ENCODE measurements around the gene KLHL29.

KLHL29 gene

GRCh38 chr2:23478087-23478932 lies 93.3 kb downstream of the KLHL29 start:
- no peak for DNase-seq

GRCh38 chr2:23478933-23479683 lies 94.1 kb downstream of the KLHL29 start:
- no peak for DNase-seq

- DNase-seq: no peak
Observed at GRCh38 chr2:23480957-23481797, 96.2 kb downstream of the KLHL29 start.

DNA sequence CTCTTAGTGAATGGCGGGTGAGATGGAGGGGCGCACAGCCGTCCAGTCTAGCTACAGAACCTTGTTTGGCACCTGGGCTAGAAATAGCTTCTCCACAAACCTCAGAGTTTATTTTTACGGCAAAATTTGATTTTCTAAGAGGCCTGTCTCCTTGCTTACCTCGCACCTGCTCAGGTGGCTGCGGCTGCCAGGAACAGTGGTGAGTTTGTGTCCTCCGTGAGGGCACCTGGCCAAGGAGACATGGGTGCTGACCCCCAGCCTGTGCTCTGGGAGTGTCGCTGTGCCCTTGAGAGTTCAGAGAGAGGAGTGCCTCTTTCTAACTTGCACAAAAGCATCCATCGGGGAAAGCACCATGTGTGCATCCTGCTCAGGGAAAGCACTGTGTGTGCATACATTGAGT lies 97.2 kb downstream of the KLHL29 start:
- no peak for DNase-seq

DNA sequence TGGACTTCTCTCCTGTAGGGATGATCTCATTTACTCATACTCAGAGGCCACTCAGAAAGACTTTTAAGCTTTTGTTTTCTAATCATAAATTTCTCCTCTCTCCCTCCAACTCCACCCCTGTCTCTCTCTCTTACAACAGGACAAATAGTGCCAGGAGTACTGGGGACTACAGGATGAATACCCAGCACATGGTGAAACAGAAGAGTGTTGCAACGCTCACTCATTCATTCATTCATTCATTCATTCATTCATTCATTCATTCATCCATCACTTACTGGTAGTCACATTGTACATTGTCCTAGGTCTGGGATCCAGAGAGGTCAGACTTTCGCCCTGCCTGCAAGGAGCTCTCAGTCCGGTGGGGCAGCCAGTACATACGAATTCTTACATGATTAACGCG lies 97.6 kb downstream of the KLHL29 start:
- DNase-seq: no peak

DNA sequence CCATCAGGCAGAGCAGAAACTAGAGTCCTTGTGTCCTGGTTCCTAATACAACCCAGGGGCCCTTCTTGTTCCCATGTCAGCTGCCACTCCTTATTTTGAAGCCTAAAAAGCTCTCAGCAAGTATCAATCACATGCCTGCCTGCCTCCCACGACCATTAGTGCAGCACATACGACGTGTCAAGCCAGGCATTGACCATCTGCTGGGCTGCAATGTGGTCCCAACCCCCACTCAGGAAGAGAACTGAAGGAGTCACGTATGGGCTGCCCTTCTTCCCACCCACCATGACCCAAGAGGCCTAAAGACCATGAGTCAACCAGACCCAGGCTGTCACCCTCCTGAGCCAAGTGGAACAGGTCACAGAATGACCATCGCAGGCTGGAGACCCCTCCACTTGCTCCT lies 98.8 kb downstream of the KLHL29 start:
- no peak for DNase-seq

DNA sequence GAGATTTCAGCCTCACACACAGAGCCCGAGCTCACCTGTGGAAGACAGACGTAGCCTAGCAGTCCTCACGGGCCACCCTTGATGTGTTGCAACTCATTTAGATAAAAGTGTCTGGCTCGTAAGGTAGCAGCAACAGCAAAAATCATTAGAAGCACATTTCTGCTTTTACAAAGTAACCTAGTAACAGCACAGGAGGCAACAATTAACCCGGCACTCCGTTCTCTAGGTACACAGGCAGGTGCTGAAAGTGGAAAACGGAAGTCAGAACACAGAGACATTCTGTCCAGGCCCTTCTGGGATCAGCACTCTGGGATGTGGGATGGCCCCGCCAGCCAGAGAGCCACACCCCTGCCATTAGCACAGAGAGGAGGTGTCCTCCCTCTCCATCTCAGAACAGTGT lies 99.3 kb downstream of the KLHL29 start:
- no peak for DNase-seq

DNA sequence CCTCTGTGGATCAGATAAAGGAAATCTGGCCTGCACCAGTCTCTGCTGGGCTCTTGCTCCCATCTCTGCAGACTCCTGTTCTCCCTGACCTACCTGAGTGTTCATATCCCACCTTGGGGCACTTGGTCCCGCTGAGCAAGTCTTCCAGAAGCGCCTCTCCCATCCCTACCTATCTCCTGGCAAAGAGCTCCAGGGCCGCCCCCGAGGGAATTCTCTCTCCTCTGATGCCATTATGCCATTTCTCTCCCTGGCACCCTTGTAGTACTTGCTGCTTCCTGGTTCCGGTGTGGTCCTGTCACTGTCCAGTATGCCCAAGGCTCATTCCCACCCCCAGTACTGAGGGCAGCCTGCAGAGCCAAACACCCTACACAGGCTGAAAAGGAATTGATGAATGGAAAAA lies 99.8 kb downstream of the KLHL29 start:
- no peak for DNase-seq

DNA sequence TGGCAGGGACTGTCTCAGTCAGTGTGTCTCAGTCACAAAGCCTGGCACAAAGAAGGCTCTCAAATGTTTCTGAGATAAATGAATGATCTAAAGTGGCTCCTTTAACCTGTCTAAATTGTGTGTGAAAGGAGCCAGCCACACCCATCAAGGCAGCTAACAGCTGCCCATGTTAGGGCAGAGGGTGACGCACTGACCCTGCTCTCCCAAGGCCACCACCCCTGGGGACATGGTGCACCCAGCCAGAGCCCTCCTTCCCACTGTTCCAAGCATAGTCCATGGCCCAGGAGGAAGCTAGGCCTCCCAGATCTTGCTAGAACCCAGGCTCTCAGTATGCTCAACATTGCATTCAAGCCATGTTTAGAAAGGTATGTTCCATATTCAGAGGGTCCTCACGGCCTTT lies 100.3 kb downstream of the KLHL29 start:
- DNase-seq: no peak

GRCh38 chr2:23485841-23486683 lies 101.1 kb downstream of the KLHL29 start:
- DNase-seq: no peak

DNA sequence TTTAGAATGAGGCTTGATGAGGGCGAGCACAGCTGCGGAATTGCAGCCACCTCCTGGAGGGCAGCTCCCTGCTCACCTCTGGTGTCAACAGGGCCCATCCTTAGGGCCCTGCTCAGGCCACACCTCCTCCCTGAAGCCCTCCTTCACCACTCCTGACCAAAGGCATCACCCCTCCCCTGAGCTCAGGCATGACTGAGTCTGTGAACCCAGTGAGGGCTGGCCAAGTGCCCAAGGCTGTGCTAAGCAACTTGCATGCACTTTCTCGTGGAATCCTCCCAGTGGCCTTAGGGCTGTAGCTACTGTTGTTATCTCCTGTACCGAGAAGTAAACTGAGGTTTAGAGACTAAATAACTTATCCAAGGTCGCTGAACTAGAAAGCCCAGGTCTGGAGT lies 101.7 kb downstream of the KLHL29 start:
- no peak for DNase-seq

DNA sequence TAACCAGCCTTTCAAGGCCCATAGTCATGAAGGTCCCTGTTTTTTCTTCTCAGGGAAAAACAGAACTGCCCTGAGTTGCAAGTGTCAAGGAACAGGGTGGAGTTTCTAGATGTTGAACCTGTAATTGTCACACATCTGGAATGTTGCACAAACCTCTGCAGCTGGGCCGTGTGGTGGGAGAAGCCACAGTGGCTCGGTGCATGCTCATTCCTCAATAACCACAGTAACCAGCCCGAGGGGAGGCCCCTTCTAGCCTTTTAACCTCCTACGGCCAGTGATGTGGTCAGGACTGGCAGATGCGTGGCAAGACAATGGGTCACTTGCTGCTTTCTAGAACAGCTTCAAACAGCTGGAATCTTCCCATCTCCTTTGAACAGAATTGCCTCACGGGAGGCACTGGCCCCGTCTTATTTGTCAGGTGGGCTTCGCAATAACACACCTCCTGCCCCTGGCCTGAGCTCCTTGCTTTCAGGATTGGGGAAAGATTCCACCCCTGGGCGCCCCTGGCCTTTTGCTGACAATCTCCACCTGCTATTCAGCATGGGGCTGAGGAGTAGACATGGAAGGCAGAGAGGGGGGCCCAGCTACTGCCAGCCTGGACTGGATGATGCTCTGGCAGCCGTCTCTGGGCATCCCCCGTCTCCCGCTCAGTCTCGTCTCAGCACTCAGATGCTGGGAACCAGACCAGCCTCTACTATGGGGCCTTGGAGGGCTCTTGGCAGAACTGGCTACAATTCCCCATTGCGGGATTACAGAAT lies 102.9 kb downstream of the KLHL29 start:
- DNase-seq: no peak

GRCh38 chr2:23488584-23488983 lies 103.6 kb downstream of the KLHL29 start:
- DNase-seq: no peak

DNA sequence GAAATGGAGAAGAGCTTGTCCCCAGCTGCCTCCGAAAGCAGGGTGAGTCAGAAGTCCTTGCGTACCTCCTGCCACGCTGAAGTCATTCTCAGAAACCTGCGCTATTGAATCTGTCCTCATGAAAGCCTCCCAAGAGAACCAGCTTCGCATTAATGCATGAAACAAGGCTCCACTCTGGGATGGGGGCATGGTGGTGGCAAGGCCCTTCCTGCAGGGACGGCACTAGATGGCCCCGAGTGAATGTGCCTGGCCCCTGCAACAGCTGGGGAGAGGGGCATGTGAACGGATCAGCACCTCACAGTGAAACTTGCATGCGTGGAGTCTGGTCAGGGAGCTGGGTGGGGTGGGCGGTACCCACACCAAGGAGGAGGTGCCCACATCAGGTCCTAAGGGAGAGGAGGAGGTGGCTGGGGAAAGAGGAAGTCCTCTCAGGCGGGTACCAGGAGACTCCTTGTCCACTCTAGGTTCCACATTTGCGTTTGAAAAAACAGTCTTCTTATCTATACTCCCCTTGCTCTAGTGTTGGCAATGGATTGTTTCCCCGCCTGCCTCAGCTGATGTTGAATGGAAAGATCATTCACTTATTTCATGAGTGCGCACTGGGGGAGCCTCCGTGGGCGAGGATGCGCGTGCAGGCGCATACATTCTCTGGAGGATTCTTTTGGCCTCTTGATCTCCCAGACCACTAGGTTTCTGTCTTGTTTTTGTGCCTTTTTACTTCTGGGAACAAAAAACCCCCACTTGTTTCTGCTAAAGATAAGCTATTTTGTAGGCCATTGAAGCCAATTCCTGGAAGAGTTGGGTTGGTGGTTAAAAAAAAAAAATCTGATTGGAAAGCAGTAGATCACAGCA lies 104.7 kb downstream of the KLHL29 start:
- no peak for DNase-seq

DNA sequence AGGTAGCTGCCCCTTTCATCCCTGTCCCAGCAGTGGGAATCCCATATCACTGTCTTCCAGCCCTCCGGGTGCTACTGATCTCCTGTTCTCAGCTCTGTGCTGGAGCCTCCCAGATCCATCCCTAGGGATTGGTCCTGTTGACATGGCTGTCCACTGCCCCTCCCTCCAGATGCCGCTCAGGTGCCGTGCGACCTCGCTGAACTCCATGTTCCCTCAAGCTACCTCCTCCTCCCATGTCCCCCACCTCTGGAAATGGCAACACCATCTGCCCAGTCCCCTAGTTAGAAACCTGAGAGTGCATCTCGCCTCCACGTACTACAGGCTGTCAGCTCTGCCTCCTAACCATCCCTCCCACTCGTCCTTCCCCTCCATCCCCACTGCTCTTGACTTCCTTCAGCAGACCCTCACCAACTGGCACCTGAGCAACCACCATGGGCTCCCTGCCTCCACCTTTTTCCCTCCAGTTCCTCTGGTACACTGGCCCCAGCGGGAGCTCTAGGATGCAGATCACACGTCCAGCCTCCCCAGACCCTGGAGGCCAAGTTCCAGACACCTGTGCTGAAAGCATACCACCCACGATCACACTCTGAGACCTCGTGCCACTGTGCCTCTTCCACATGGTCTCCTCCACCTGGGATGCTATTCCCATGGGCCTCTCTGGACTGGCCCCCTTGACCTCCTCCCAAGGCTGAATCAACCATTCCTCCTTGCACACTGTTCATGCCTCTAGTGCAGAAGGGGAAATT lies 106.8 kb downstream of the KLHL29 start:
- no peak for DNase-seq

DNA sequence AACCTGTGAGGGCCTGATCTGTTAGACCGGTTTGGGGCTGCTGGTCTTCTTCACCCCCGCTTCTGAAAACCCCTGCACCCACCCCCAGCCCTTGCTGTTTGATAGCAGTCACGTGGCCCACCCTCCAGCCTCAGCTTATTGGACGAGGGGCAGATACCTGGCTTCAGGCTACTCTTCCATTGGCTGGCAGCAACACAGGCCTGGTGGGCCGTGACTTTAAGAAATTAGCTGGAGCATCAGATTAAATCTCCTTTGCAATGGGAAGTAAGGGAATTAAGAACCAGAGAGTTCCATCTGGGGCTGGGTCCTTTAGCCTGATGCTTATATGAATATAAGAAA lies 107.3 kb downstream of the KLHL29 start:
- DNase-seq: no peak

GRCh38 chr2:23492921-23493320 lies 107.9 kb downstream of the KLHL29 start:
- no peak for DNase-seq

- DNase-seq: no peak
Observed at GRCh38 chr2:23493846-23494245, 108.9 kb downstream of the KLHL29 start.

DNA sequence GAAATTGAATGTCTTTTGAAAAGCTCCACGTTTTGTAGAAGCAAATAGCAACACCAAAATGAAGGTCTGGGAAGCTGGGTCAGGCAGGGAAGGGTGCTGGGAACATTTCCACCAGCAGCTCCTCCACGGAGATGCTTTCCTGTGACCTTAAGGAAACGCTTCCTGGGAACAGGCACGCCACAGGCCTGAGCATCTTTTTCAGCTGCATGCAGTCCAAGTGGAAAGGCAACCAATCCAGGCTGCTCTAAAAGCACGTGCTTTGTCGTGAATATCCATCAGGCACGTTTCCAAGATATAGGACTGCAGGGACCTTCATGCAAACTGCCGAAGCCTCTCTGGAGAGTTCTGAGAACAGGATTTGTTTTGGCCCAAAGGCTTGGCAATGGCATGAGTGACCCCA lies 109.3 kb downstream of the KLHL29 start:
- no peak for DNase-seq

GRCh38 chr2:23495661-23496114 lies 110.7 kb downstream of the KLHL29 start:
- no peak for DNase-seq

All from central memory CD4-positive, alpha-beta T cell (primary cell).